B cell (primary cell): ENCODE results near the gene SNRPD1. TPM values are rescaled to one million over a fixed set of nuclear protein-coding genes. Genes with fewer than 3 reads are reported as not detected.

Experiments used
- ATAC-seq: fragments of 200-7000 bp; cut with Tn5 transposase; one replicate; pipeline ENCODE4 v1.10.0; 2021; ENCODE audit warnings: low read depth, mild to moderate bottlenecking, moderate number of reproducible peaks, moderate library complexity
- CTCF ChIA-PET: fragments of 350-600 bp; sonication (Branson Sonifier 250); formaldehyde crosslinking; loops from one replicate; lab custom pipeline; 2021; ENCODE audit warnings: antibody characterized with exemption, inconsistent platforms; lab: Charles Lee
- POLR2A ChIA-PET: fragments of 350-600 bp; sonication (Branson Sonifier 250); formaldehyde crosslinking; loops from one replicate; lab custom pipeline; 2021; ENCODE audit warnings: antibody characterized with exemption; lab: Charles Lee
- DNase-seq: peaks from one replicate; pipeline ENCODE4 v3.0.0; 2013
- H2AFZ ChIP-seq: 2 replicates; pipeline ENCODE4 v1.6.1; 2012; ENCODE audit warnings: mild to moderate bottlenecking, low read depth, low read length; ENCODE audit not compliant: insufficient read depth, poor library complexity, severe bottlenecking
- H3K27ac ChIP-seq, 2 donors: 1 replicate in 1 of 2; 2 replicates in 1 of 2; pipeline ENCODE4 v1.5.1; 2012 to 2013; ENCODE audit warnings: low read length in 2 of 2, mild to moderate bottlenecking in 2 of 2, moderate library complexity in 1 of 2
- H3K27me3 ChIP-seq, 4 experiments: fragments of 200-600 bp in 1 of 4; sonication (generic) in 1 of 4; replicated peaks in 1 of 4; 1 replicate in 2 of 4; 2 replicates in 2 of 4; pipeline versions ENCODE4 v1.6.1 to v1.7.0; 2013 to 2016; ENCODE audit warnings: low read length in 3 of 4, mild to moderate bottlenecking in 2 of 4, mixed read lengths in 1 of 4, moderate library complexity in 1 of 4; ENCODE audit not compliant: insufficient read depth in 4 of 4, control insufficient read depth in 3 of 4; ENCODE audit errors: control extremely low read depth in 1 of 4
- H3K36me3 ChIP-seq, 2 experiments: replicated peaks in 1 of 2; 1 replicate in 1 of 2; 2 replicates in 1 of 2; pipeline versions ENCODE4 v1.6.1 to v1.7.1; 2013; ENCODE audit warnings: low read length in 1 of 2; ENCODE audit not compliant: insufficient read depth in 2 of 2, control insufficient read depth in 1 of 2; ENCODE audit errors: control extremely low read depth in 1 of 2, extremely low read depth in 1 of 2
- H3K4me1 ChIP-seq, 2 donors: fragments of 200-600 bp in 1 of 2; sonication (generic) in 1 of 2; 1 replicate in 1 of 2; 2 replicates in 1 of 2; pipeline versions ENCODE4 v1.5.1 to v1.6.1; 2013 to 2017; ENCODE audit warnings: low read length in 2 of 2; ENCODE audit not compliant: control insufficient read depth in 2 of 2, insufficient read depth in 2 of 2
- H3K4me2 ChIP-seq: replicated peaks from 2 replicates; pipeline ENCODE3; 2012; ENCODE audit warnings: mild to moderate bottlenecking, low read depth, low read length; ENCODE audit not compliant: poor library complexity, severe bottlenecking
- H3K4me3 ChIP-seq, 5 experiments: fragments of 200-600 bp in 1 of 5; sonication (generic) in 1 of 5; 1 replicate in 3 of 5; 2 replicates in 2 of 5; pipeline versions ENCODE4 v1.5.1 to v1.7.0; 2011 to 2016; ENCODE audit warnings: low read length in 4 of 5, mild to moderate bottlenecking in 4 of 5, low read depth in 2 of 5, control low read depth in 1 of 5, moderate library complexity in 1 of 5; ENCODE audit not compliant: insufficient read depth in 1 of 5; ENCODE audit errors: control extremely low read depth in 1 of 5, extremely low read depth in 1 of 5
- H3K79me2 ChIP-seq: fragments of 200-600 bp; sonication (generic); one replicate; pipeline ENCODE4 v1.6.0; 2016; ENCODE audit warnings: low read length; ENCODE audit not compliant: control insufficient read depth, insufficient read depth
- H3K9ac ChIP-seq: fragments of 200-600 bp; sonication (generic); 2 replicates; pipeline ENCODE4 v1.6.1; 2017; ENCODE audit warnings: mild to moderate bottlenecking, low read length, moderate library complexity
- H3K9me3 ChIP-seq, 3 donors: one replicate each; pipeline versions ENCODE4 v1.6.1 to v1.7.1; 2013; ENCODE audit warnings: low read length in 2 of 3; ENCODE audit not compliant: control insufficient read depth in 2 of 3, insufficient read depth in 1 of 3; ENCODE audit errors: control extremely low read depth in 1 of 3
- H4K20me1 ChIP-seq: 2 replicates; pipeline ENCODE4 v1.6.0; 2012; ENCODE audit warnings: mild to moderate bottlenecking, low read length; ENCODE audit not compliant: insufficient read depth, control insufficient read depth, poor library complexity, severe bottlenecking
- H3K27ac Mint-ChIP-seq: one replicate; pipeline ENCODE4 v1.8.0; 2021; ENCODE audit warnings: mixed read lengths
- H3K27me3 Mint-ChIP-seq: one replicate; pipeline ENCODE4 v1.8.0; 2021; ENCODE audit warnings: mixed read lengths
- H3K4me1 Mint-ChIP-seq: one replicate; pipeline ENCODE4 v1.8.0; 2021; ENCODE audit warnings: mixed read lengths
- H3K4me3 Mint-ChIP-seq: one replicate; pipeline ENCODE4 v1.8.0; 2021; ENCODE audit warnings: mixed read lengths
- H3K9me3 Mint-ChIP-seq: one replicate; pipeline ENCODE4 v1.8.0; 2022; ENCODE audit warnings: mixed read lengths; ENCODE audit not compliant: insufficient read depth
- EZH2 ChIP-seq: IDR thresholded peaks from 2 replicates; pipeline ENCODE4 v1.6.1; 2012; ENCODE audit warnings: borderline replicate concordance, low read depth, mild to moderate bottlenecking, moderate library complexity, low read length; ENCODE audit not compliant: insufficient read depth, poor library complexity, severe bottlenecking
- WGBS: methylation state at CpG from one replicate; pipeline ENCODE4 v1.1.5; 2013; ENCODE audit warnings: missing lambda C conversion rate; ENCODE audit not compliant: insufficient coverage; 5-methylcytosine and 5-hydroxymethylcytosine counted together
- intact Hi-C: fragments of 100-400 bp; cut with micrococcal nuclease; formaldehyde crosslinking; loops from one replicate; pipeline ENCODE4 v1.10.0; 2022
- polyA plus RNA-seq: library from polyadenylated mRNA; depleted of rRNA; stranded (reverse); fragments of >200 nt; gene quantifications from 2 replicates; pipeline ENCODE4 v1.2.3, GENCODE V29; 2012
- total RNA-seq, 2 donors: library from RNA; stranded (reverse); fragments of 120-200 nt in 1 of 2; gene quantifications; 1 replicate in 1 of 2; 2 replicates in 1 of 2; pipeline versions ENCODE4 v1.2.3 to v1.2.4, GENCODE V29; 2013 to 2022
- TF ChIP-seq, protein P1 (sequence below): fragments of 200-600 bp; IDR thresholded peaks from one replicate; pipeline ENCODE4 v1.8.0; 2022; ENCODE audit warnings: antibody characterized with exemption, mild to moderate bottlenecking

SNRPD1 gene
- total and polyA plus RNA-seq, 2 donors (not counting 1 experiment from before 2014, with no cell fraction given), result 3.0 to 23.9 TPM

- H3K79me2 ChIP-seq, result no peaks in the 10 kb centered on the region
- no peak for DNase-seq
- H2AFZ ChIP-seq, result no peak overlapping the region
- no peak overlapping the region for H3K4me2 ChIP-seq
- H4K20me1 ChIP-seq, result no peaks in the 10 kb centered on the region
- no peak for ATAC-seq
- no peak overlapping the region for H3K27ac ChIP-seq
- no peak overlapping the region for H3K4me3 Mint-ChIP-seq
- intact Hi-C loops, result no loop called here
- no peak overlapping the region for H3K4me3 ChIP-seq
- ChIA-PET POLR2A (no interaction called here), CTCF (no interaction called here)
- no peak overlapping the region for H3K9ac ChIP-seq
- WGBS, result 92% methylated on average over 2 of the region's 4 CpGs
- H3K27me3 ChIP-seq, result no peaks in the 10 kb centered on the region
- H3K9me3 ChIP-seq, result no peaks in the 10 kb centered on the region
- peaks cover 15% of the 10 kb centered on the region for H3K4me1 Mint-ChIP-seq
- H3K27ac Mint-ChIP-seq, result peak overlapping the region; percentile 46
- TF ChIP-seq, protein P1, sequence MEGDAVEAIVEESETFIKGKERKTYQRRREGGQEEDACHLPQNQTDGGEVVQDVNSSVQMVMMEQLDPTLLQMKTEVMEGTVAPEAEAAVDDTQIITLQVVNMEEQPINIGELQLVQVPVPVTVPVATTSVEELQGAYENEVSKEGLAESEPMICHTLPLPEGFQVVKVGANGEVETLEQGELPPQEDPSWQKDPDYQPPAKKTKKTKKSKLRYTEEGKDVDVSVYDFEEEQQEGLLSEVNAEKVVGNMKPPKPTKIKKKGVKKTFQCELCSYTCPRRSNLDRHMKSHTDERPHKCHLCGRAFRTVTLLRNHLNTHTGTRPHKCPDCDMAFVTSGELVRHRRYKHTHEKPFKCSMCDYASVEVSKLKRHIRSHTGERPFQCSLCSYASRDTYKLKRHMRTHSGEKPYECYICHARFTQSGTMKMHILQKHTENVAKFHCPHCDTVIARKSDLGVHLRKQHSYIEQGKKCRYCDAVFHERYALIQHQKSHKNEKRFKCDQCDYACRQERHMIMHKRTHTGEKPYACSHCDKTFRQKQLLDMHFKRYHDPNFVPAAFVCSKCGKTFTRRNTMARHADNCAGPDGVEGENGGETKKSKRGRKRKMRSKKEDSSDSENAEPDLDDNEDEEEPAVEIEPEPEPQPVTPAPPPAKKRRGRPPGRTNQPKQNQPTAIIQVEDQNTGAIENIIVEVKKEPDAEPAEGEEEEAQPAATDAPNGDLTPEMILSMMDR, result no peak
- no peak for TF ChIP-seq EZH2
- H3K36me3 ChIP-seq, result peaks cover 1 to 15% of the 10 kb centered on the region in 2 experiments
- H3K9me3 Mint-ChIP-seq, result no peaks in the 10 kb centered on the region
- H3K27me3 Mint-ChIP-seq, result no peaks in the 10 kb centered on the region
- peaks cover 0 to 7% of the 10 kb centered on the region in 2 donors for H3K4me1 ChIP-seq
Measured at GRCh38 chr18:21634588-21635199, 22.6 kb downstream of the SNRPD1 start.

- no peaks in the 10 kb centered on the region for H3K27me3 Mint-ChIP-seq
- 94% methylated on average over 13 of the region's 13 CpGs for WGBS
- ATAC-seq (no peak), DNase-seq (no peak)
- ChIA-PET POLR2A (no interaction called here), CTCF (no interaction called here)
- H3K9ac ChIP-seq, result no peak overlapping the region
- H3K4me3 Mint-ChIP-seq, result no peak overlapping the region
- H3K9me3 Mint-ChIP-seq, result no peaks in the 10 kb centered on the region
- H3K79me2 ChIP-seq, result no peaks in the 10 kb centered on the region
- H3K27me3 ChIP-seq, result no peaks in the 10 kb centered on the region
- H2AFZ ChIP-seq, result no peak overlapping the region
- no peak overlapping the region for H3K4me3 ChIP-seq
- H3K27ac Mint-ChIP-seq, result no peak overlapping the region
- no peak overlapping the region for H3K4me2 ChIP-seq
- H3K4me1 Mint-ChIP-seq, result peaks cover 13% of the 10 kb centered on the region
- no peak overlapping the region for H3K27ac ChIP-seq
- H3K4me1 ChIP-seq, result peaks cover 0 to 7% of the 10 kb centered on the region in 2 donors
- H3K36me3 ChIP-seq, result peaks cover 0 to 1% of the 10 kb centered on the region in 2 experiments
- intact Hi-C loops, result no loop called here
- no peaks in the 10 kb centered on the region for H3K9me3 ChIP-seq
- TF ChIP-seq EZH2, result no peak
- TF ChIP-seq, protein P1, result no peak
- no peaks in the 10 kb centered on the region for H4K20me1 ChIP-seq
Measured at GRCh38 chr18:21636769-21637168, 24.7 kb downstream of the SNRPD1 start.
